Measurements from ENCODE around the gene ANTXR1.

Gene ANTXR1

DNA sequence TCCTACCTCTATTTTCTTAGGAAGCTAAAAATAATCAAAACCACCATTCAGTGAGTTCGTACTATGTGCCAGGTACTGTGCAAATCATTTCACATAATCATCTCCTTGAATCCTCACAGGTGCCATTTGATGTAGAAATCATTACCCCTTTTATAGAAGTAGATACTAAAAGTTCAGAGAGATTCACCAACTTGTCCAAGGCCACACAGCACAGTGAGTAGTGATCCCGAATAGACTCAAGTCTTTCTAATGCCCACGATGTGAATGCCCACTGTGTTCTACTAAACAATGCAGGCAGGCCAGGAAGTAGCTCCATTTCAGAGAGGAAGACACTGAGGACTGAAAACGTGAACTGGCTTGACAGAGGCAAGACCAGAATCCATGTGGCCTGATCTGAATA is 68.8 kb downstream of the ANTXR1 start:
- TF ChIP-seq ZNF274 (IDR thresholded peaks at IDR 0.05; ENCODE audit: low read depth, low read length) = no peak
- H3K4me3 ChIP-seq (ENCODE audit: low read length) = no peak overlapping the region

- H3K4me3 ChIP-seq (ENCODE audit: low read length) = no peak overlapping the region
- no peak for TF ChIP-seq ZNF274 (IDR thresholded peaks at IDR 0.05; ENCODE audit: low read depth, low read length)
Observed at GRCh38 chr2:69082430-69082997, 69.5 kb downstream of the ANTXR1 start.

DNA sequence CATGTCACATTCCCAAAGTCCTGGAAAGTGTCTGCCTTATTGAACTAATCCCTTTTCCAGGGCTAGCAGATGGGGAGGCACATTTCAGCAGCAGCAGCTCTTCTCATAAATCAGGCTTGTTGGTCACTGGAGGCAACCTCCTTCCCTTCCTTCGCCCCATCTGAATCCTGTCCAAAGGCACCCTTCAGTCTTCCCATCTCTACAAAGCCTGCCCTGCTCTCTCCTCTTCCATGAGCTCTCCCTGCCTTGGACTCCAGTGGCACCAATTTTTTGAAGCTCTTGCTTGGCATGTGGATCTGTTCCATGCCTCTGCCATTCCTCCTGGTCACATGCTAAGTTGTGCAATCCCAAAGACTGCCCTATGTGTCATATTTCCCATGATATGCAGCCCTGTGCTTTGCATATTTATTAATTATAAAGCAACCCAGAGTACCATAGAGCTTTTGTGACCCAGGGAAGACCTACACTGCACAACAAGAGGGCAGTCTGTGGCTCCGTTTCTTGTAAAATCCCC is 70.3 kb downstream of the ANTXR1 start:
- TF ChIP-seq ZNF274 (IDR thresholded peaks at IDR 0.05; ENCODE audit: low read depth, low read length) = no peak
- H3K4me3 ChIP-seq (ENCODE audit: low read length) = no peak overlapping the region

DNA sequence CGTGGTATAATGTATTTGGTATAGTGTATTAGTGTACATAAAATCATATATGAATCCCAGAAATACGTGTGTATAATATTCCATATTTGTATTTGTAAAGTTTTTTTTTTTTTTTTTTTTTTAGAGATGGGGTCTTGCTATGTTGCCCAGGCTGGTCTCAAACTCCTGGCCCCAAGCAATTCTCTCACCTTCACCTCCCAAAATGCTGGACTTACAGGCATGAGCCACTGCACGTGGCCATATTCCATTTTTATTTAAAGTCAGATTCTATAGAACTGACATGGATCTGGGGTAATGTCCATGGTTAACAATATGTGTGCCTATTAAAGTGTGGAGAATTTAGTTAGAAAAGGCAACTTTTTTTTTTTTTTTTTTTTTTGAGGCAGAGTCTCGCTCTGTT is 71.5 kb downstream of the ANTXR1 start:
- no peak overlapping the region for H3K4me3 ChIP-seq (ENCODE audit: low read length)
- TF ChIP-seq ZNF274 (IDR thresholded peaks at IDR 0.05; ENCODE audit: low read depth, low read length) = no peak

DNA sequence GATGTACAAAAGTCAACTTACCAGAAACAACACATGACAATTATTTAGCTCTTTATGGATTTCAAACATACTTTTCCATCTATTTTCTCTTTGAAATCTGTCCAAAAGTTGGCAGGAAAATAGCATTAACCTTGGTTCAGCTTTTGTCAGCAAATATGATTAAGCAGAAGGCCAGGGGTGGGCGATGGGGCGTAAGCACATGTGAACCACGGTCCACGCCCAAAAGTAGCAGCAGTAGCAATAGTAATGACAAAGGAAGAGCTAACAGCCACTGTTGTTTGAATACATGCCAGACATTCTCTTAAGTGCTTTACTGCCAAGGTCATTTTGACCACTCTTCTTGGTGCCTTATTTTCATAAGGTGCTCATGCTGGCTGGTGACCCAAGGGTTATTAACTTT is 73.5 kb downstream of the ANTXR1 start:
- no peak for TF ChIP-seq ZNF274 (IDR thresholded peaks at IDR 0.05; ENCODE audit: low read depth, low read length)
- H3K4me3 ChIP-seq (ENCODE audit: low read length) = no peak overlapping the region

DNA sequence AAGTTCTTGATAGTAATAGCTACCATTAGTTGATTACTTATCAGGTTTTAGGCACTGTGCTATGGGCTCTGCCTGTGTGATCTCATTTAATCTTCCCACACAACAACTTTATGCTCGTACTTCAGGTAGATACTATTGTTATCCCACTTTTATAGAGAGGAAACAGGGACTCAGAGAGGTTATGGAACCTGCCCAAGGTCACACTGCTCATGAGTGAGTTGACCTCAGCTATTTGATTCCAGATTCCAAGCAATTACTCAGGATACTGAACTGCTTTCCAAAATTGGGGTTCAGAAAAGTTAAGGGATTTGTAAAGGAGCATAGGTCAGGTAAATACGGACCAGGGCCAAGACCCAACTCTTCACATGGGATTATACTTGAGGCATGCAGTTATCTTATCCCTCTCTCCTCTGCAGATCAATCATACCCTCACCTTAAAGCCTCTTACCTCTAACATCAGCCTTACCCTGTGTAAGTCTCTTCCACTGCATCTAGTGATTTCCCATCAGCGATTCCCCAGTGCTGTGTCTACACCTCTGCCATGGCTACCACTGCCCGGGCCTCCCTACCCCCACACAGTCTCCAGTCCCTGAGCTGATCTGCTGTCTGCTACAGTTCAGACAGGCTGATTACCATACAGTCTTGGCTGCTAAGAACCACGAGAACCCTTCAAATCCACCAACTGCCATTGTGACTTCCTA is 74.4 kb downstream of the ANTXR1 start:
- no peak overlapping the region for H3K4me3 ChIP-seq (ENCODE audit: low read length)
- TF ChIP-seq ZNF274 (IDR thresholded peaks at IDR 0.05; ENCODE audit: low read depth, low read length) = no peak

DNA sequence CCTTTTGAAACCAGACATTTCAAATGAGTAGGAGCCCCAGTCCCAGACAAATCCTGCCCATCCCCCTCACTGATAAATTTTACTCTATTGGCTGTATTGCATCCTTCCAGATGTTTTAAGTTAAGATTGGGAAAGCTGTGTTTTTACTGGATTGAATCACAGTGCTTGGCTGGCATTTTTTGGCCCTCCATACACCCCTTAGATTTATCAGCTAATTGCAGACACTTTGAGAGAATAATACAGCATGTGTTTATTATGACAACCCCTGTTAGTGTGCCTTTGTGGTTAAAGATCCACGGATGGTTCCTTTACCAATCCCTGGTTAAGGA is 74.9 kb downstream of the ANTXR1 start:
- no peak for TF ChIP-seq ZNF274 (IDR thresholded peaks at IDR 0.05; ENCODE audit: low read depth, low read length)
- H3K4me3 ChIP-seq (ENCODE audit: low read length) = no peak overlapping the region

DNA sequence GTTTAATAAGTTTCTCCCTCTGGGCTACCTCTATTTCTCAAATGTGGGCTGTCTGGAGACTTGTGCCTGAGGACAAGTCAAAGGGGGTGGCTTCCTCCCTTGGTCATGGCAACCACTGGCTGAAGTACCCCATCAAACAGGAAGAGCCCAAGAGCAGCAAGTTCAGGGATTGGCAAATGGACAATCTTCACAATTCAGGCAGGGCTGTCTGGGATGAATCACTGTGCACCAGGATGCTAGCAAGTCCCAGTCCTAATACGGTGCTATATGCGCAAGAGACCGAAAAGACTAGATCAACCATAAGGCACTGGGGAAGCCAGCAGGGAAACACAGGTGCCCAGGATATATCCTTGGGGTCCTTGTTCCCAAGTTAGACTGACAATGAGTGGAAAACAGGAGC is 75.5 kb downstream of the ANTXR1 start:
- no peak for TF ChIP-seq ZNF274 (IDR thresholded peaks at IDR 0.05; ENCODE audit: low read depth, low read length)
- no peak overlapping the region for H3K4me3 ChIP-seq (ENCODE audit: low read length)

GRCh38 chr2:69089266-69089665 is 76.3 kb downstream of the ANTXR1 start:
- no peak for TF ChIP-seq ZNF274 (IDR thresholded peaks at IDR 0.05; ENCODE audit: low read depth, low read length)
- H3K4me3 ChIP-seq (ENCODE audit: low read length) = no peak overlapping the region

- H3K4me3 ChIP-seq (ENCODE audit: low read length) = no peak overlapping the region
- TF ChIP-seq ZNF274 (IDR thresholded peaks at IDR 0.05; ENCODE audit: low read depth, low read length) = no peak
Observed at GRCh38 chr2:69089998-69090397, 77.0 kb downstream of the ANTXR1 start.

GRCh38 chr2:69090820-69091219 is 77.8 kb downstream of the ANTXR1 start:
- TF ChIP-seq ZNF274 (IDR thresholded peaks at IDR 0.05; ENCODE audit: low read depth, low read length) = no peak
- H3K4me3 ChIP-seq (ENCODE audit: low read length) = no peak overlapping the region

DNA sequence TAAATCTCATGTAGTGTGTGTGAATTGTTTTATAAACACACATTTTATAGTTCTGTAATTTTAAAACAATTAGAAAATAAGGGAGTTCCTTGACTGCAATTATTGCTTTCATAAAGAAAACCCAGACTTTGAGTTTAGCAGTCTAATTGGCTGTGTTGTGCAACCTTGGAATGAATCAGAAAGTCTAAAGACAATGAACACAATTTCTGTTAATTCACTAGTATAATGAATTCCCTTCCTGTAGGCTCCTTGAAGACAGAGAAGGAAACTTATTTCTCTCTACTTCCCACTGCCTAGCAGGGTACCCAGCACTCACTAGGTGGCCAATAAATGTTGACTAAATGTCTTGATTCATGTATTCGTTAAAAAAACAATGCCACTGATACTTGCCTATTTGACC is 79.9 kb downstream of the ANTXR1 start:
- no peak overlapping the region for H3K4me3 ChIP-seq (ENCODE audit: low read length)
- no peak for TF ChIP-seq ZNF274 (IDR thresholded peaks at IDR 0.05; ENCODE audit: low read depth, low read length)

- H3K4me3 ChIP-seq (ENCODE audit: low read length) = no peak overlapping the region
- TF ChIP-seq ZNF274 (IDR thresholded peaks at IDR 0.05; ENCODE audit: low read depth, low read length) = no peak
Observed at GRCh38 chr2:69095305-69095704, 82.3 kb downstream of the ANTXR1 start.

GRCh38 chr2:69096326-69097095 is 83.5 kb downstream of the ANTXR1 start:
- no peak for TF ChIP-seq ZNF274 (IDR thresholded peaks at IDR 0.05; ENCODE audit: low read depth, low read length)
- no peak overlapping the region for H3K4me3 ChIP-seq (ENCODE audit: low read length)

GRCh38 chr2:69097148-69097610 is 84.2 kb downstream of the ANTXR1 start:
- no peak overlapping the region for H3K4me3 ChIP-seq (ENCODE audit: low read length)
- no peak for TF ChIP-seq ZNF274 (IDR thresholded peaks at IDR 0.05; ENCODE audit: low read depth, low read length)
